H9 (cell line): Measurements from ENCODE around the gene PLBD1. TPM values are rescaled to one million over a fixed set of nuclear protein-coding genes. Genes with fewer than 3 reads are reported as not detected.

Experiments
- DNase-seq: peaks from one replicate; pipeline ENCODE4 v3.0.0-alpha.2; 2017
- H2AFZ ChIP-seq: one replicate; pipeline ENCODE4 v1.6.1; 2013; ENCODE audit warnings: mild to moderate bottlenecking, low read length, control low read depth, moderate library complexity
- H2AK5ac ChIP-seq: 2 replicates; pipeline ENCODE4 v1.6.1; 2013; ENCODE audit warnings: low read length, control low read depth, mixed read lengths; ENCODE audit not compliant: insufficient read length
- H2BK120ac ChIP-seq: one replicate; pipeline ENCODE4 v1.6.1; 2013; ENCODE audit warnings: low read depth, mild to moderate bottlenecking, low read length, control low read depth, inconsistent platforms; ENCODE audit not compliant: poor library complexity, severe bottlenecking
- H2BK12ac ChIP-seq: 2 replicates; pipeline ENCODE4 v1.6.1; 2013; ENCODE audit warnings: low read length, control low read depth, mixed read lengths, low read depth; ENCODE audit not compliant: insufficient read length
- H2BK15ac ChIP-seq: 2 replicates; pipeline ENCODE4 v1.6.1; 2013; ENCODE audit warnings: low read depth, low read length, control low read depth
- H2BK20ac ChIP-seq: one replicate; pipeline ENCODE4 v1.6.1; 2013; ENCODE audit warnings: low read depth, mild to moderate bottlenecking, low read length, control low read depth, inconsistent platforms; ENCODE audit not compliant: poor library complexity, severe bottlenecking
- H2BK5ac ChIP-seq: 2 replicates; pipeline ENCODE4 v1.6.1; 2013; ENCODE audit warnings: low read length, control low read depth, mixed read lengths; ENCODE audit not compliant: insufficient read length
- H3K14ac ChIP-seq: 2 replicates; pipeline ENCODE4 v1.6.1; 2013; ENCODE audit warnings: low read length, control low read depth; ENCODE audit not compliant: insufficient read depth
- H3K18ac ChIP-seq: 2 replicates; pipeline ENCODE4 v1.6.1; 2013; ENCODE audit warnings: low read depth, mild to moderate bottlenecking, mixed read lengths, low read length, control low read depth; ENCODE audit not compliant: insufficient read length
- H3K23ac ChIP-seq: 2 replicates; pipeline ENCODE4 v1.6.1; 2013; ENCODE audit warnings: low read length, control low read depth, mixed read lengths, low read depth; ENCODE audit not compliant: insufficient read length
- H3K23me2 ChIP-seq: 2 replicates; pipeline ENCODE4 v1.6.1; 2013; ENCODE audit warnings: low read depth, mild to moderate bottlenecking, mixed read lengths, low read length, control low read depth; ENCODE audit not compliant: insufficient read length, poor library complexity, severe bottlenecking
- H3K27ac ChIP-seq: 2 replicates; pipeline ENCODE4 v1.5.1; 2013; ENCODE audit warnings: low read length, control low read depth, mixed read lengths, low read depth; ENCODE audit not compliant: insufficient read length
- H3K27me3 ChIP-seq: 2 replicates; pipeline ENCODE4 v1.6.1; 2013; ENCODE audit warnings: low read length, control low read depth, inconsistent platforms; ENCODE audit not compliant: insufficient read depth
- H3K4ac ChIP-seq: 2 replicates; pipeline ENCODE4 v1.6.1; 2013; ENCODE audit warnings: low read depth, mild to moderate bottlenecking, control low read depth, inconsistent platforms, low read length, moderate library complexity
- H3K4me1 ChIP-seq: 2 replicates; pipeline ENCODE4 v1.6.1; 2013; ENCODE audit warnings: low read length, control low read depth, inconsistent platforms; ENCODE audit not compliant: insufficient read depth
- H3K4me2 ChIP-seq: 2 replicates; pipeline ENCODE4 v1.6.1; 2013; ENCODE audit warnings: low read length, control low read depth, mixed read lengths; ENCODE audit not compliant: insufficient read length, insufficient read depth
- H3K56ac ChIP-seq: 2 replicates; pipeline ENCODE4 v1.6.1; 2013; ENCODE audit warnings: low read depth, mild to moderate bottlenecking, mixed read lengths, low read length, control low read depth; ENCODE audit not compliant: insufficient read length
- H3K79me1 ChIP-seq: 2 replicates; pipeline ENCODE4 v1.6.1; 2013; ENCODE audit warnings: low read depth, mild to moderate bottlenecking, moderate library complexity, low read length, control low read depth, inconsistent platforms; ENCODE audit not compliant: insufficient read depth, poor library complexity, severe bottlenecking
- H3K79me2 ChIP-seq: 2 replicates; pipeline ENCODE4 v1.6.1; 2013; ENCODE audit warnings: low read length, control low read depth, inconsistent platforms; ENCODE audit not compliant: insufficient read depth
- H3K9ac ChIP-seq: 2 replicates; pipeline ENCODE4 v1.6.1; 2013; ENCODE audit warnings: low read length, control low read depth, mixed read lengths; ENCODE audit not compliant: insufficient read length; ENCODE audit errors: extremely low read depth
- H3K9me3 ChIP-seq: one replicate; pipeline ENCODE4 v1.6.1; 2013; ENCODE audit warnings: low read depth, low read length, inconsistent platforms; ENCODE audit not compliant: control insufficient read depth
- H3T11ph ChIP-seq: one replicate; pipeline ENCODE4 v1.6.1; 2013; ENCODE audit warnings: mild to moderate bottlenecking, low read length, control low read depth, inconsistent platforms
- H4K20me1 ChIP-seq: one replicate; pipeline ENCODE4 v1.6.1; 2013; ENCODE audit not compliant: control insufficient read depth, insufficient read length, insufficient read depth
- H4K5ac ChIP-seq: 2 replicates; pipeline ENCODE4 v1.6.1; 2013; ENCODE audit warnings: low read depth, mild to moderate bottlenecking, mixed read lengths, low read length, control low read depth; ENCODE audit not compliant: insufficient read length
- H4K8ac ChIP-seq: replicated peaks from 2 replicates; pipeline ENCODE4 v1.6.1; 2013; ENCODE audit warnings: low read length, control low read depth, mixed read lengths, low read depth; ENCODE audit not compliant: insufficient read length
- H4K91ac ChIP-seq: 2 replicates; pipeline ENCODE4 v1.6.1; 2013; ENCODE audit warnings: low read depth, mild to moderate bottlenecking, moderate library complexity, mixed read lengths, low read length, control low read depth; ENCODE audit not compliant: insufficient read length
- H3K27ac Mint-ChIP-seq, 3 experiments: 2 replicates in 2 of 3; 3 replicates in 1 of 3; pipeline ENCODE4 v1.8.0; 2020 to 2021; ENCODE audit warnings: mixed read lengths in 3 of 3, mild to moderate bottlenecking in 1 of 3, moderate library complexity in 1 of 3
- H3K27me3 Mint-ChIP-seq: 2 replicates; pipeline ENCODE4 v1.8.0; 2021; ENCODE audit warnings: low read depth, mild to moderate bottlenecking, moderate library complexity, mixed read lengths
- H3K36me3 Mint-ChIP-seq, 3 experiments: 2 replicates in 2 of 3; 3 replicates in 1 of 3; pipeline ENCODE4 v1.8.0; 2020 to 2021; ENCODE audit warnings: low read depth in 3 of 3, mixed read lengths in 3 of 3; ENCODE audit not compliant: insufficient read depth in 1 of 3
- H3K4me1 Mint-ChIP-seq, 2 experiments: 2 replicates each; pipeline ENCODE4 v1.8.0; 2020; ENCODE audit warnings: mixed read lengths in 2 of 2
- H3K4me3 Mint-ChIP-seq, 2 experiments: 2 replicates in 1 of 2; 3 replicates in 1 of 2; pipeline ENCODE4 v1.8.0; 2020 to 2021; ENCODE audit warnings: mild to moderate bottlenecking in 2 of 2, mixed read lengths in 2 of 2, moderate library complexity in 1 of 2
- H3K9me3 Mint-ChIP-seq, 2 experiments: 2 replicates in 1 of 2; 3 replicates in 1 of 2; pipeline ENCODE4 v1.8.0; 2020; ENCODE audit warnings: mild to moderate bottlenecking in 2 of 2, mixed read lengths in 2 of 2, moderate library complexity in 1 of 2
- CTCF ChIP-seq: fragments of 200-600 bp; sonication (generic); conservative IDR thresholded peaks from 3 replicates; pipeline ENCODE4 v1.8.0; 2021; ENCODE audit warnings: antibody characterized with exemption, mild to moderate bottlenecking
- WGBS: extraction: QIAGEN DNeasy Blood & Tissue Kit; methylation state at CpG from one replicate; pipeline ENCODE4 v1.1.7; 2013; ENCODE audit warnings: missing lambda C conversion rate, low lambda C conversion rate, mixed read lengths; ENCODE audit not compliant: insufficient read length; ENCODE audit errors: extremely low coverage; 5-methylcytosine and 5-hydroxymethylcytosine counted together
- total RNA-seq: library from RNA; stranded (reverse); gene quantifications from 2 replicates; pipeline ENCODE4 v1.2.1, GENCODE V29; 2021

Gene PLBD1
- total RNA-seq, 1 experiment from 2014 or later: 15.5 TPM

GRCh38 chr12:14571779-14572178 is 4.1 kb upstream of the PLBD1 start:
- no peak overlapping the region for H3K27ac ChIP-seq
- no peak overlapping the region for H2BK20ac ChIP-seq

More at GRCh38 chr12:14571779-14572178, 4.1 kb upstream of the PLBD1 start:
- Histone ChIP-seq H4K91ac (no peak overlapping the region), H3K27me3 (no peaks in the 10 kb centered on the region; the same call in 1 of the 2 replicates), H4K20me1 (no peaks in the 10 kb centered on the region), H2BK120ac (no peak overlapping the region), H3K79me2 (no peaks in the 10 kb centered on the region), H3K9ac (no peak overlapping the region), H2BK15ac (no peak overlapping the region), H3K9me3 (no peaks in the 10 kb centered on the region), H2BK12ac (no peak overlapping the region), H2BK5ac (no peak overlapping the region), H2AK5ac (no peak overlapping the region), H3K79me1 (no peaks in the 10 kb centered on the region), H3K4me1 (peaks cover 6% of the 10 kb centered on the region; the same call in 1 of the 2 replicates), H2AFZ (no peak overlapping the region), H3K18ac (no peak overlapping the region), H3K4me2 (no peak overlapping the region), H4K8ac (no peak overlapping the region), H3K14ac (no peak overlapping the region), H3K4ac (no peak overlapping the region), H3K23ac (no peak overlapping the region), H3T11ph (no peak overlapping the region), H4K5ac (no peak overlapping the region), H3K56ac (no peak overlapping the region), H3K23me2 (peaks cover 3% of the 10 kb centered on the region)
- Mint-ChIP-seq H3K9me3 (no peaks in the 10 kb centered on the region), H3K27me3 (peaks cover 7% of the 10 kb centered on the region), H3K36me3 (peaks cover 0 to 3% (median 0%) of the 10 kb centered on the region in 3 experiments; a peak in 1 of 7 replicates), H3K4me3 (no peak overlapping the region), H3K4me1 (peaks cover 10 to 22% of the 10 kb centered on the region in 2 experiments), H3K27ac (no peak overlapping the region)
- DNase-seq: no peak
- TF ChIP-seq CTCF: no peak
- WGBS: no CpG with 5 or more reads among the region's 3 CpGs
